Suppressor macrophage treated with lipopolysaccharide for 4 hours (primary cell): ENCODE results near the gene MIGA2.

Experiments used
- DNase-seq: peaks from one replicate; pipeline ENCODE4 v3.0.0-alpha.2; 2020

The MIGA2 gene

GRCh38 chr9:129038109-129038852 is 1.9 kb downstream of the MIGA2 start:
- no peak for DNase-seq

- DNase-seq: no peak
Observed at GRCh38 chr9:129040113-129040643, 3.8 kb downstream of the MIGA2 start.

DNA sequence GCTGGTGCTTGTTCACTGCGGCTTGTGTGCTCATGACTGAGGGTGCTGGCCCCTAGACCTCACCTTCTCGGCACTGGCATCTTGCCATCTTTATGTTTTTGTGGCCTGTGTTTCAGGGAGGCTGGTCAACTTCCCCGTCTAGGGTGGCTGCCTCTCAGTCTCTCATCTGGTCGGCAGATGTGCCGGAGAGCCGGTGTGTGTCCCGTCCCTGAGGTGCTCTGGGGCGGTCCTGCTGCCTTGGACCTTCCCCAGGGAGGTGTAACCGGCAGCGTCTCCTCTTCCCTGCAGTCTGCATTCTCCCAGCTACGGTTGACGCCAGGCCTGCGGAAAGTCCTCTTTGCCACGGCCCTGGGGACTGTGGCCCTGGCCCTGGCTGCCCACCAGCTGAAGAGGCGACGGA is 5.6 kb downstream of the MIGA2 start:
- DNase-seq: no peak

GRCh38 chr9:129052592-129052991 is 16.2 kb downstream of the MIGA2 start:
- no peak for DNase-seq

- DNase-seq: no peak
Observed at GRCh38 chr9:129053020-129053419, 16.6 kb downstream of the MIGA2 start.

- DNase-seq: no peak
Observed at GRCh38 chr9:129054163-129054851, 17.9 kb downstream of the MIGA2 start.

- DNase-seq: peak; percentile 75
Observed at GRCh38 chr9:129058965-129059795, 22.8 kb downstream of the MIGA2 start.

DNA sequence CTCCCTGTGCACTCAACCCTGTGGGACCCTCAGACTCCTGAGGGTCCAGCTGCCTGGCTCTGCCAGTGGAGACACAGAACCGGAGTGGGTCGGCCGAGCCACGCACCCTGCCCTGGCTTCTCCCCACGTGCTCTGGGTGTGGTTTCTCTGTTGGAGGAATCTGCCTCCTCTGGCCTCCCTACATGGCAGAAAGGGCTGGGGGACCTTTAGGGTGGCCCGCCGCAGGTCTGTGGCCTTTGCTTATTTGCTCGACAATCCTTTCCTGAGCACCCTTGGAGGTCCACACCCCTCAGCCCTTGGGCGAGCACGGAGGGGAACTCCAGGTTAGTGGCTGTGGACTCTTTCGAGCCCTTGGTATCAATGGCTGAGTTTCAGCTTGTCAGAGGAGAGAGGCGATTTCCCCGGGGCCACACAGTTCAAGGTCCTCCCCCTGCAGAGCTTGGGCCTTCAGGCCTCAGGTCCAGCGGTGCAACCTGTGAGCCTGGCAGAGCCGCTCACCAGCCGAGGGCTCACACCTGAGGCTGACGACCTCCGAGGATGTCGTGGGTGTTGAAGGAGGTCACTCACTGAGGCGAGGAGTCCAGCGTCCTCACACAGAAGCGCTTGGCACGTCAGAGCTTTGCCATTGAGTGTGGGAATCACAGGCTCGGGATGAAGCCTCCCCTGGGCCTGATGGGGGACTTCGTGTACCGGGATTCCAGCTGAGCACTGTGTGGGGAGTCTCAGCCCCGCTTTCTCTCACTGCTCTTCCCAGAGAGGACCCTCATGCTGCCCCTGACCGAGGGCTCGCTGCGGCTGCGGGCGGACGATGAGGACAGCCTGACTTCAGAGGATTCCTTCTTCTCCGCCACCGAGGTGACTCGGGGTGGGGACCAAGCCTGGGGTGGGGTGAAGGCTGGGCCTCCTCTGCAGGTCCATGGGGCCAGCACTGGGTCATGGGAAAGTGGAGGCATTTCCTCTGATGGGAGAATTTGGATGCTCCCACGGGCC is 23.7 kb downstream of the MIGA2 start:
- DNase-seq: no peak

GRCh38 chr9:129060991-129061390 is 24.6 kb downstream of the MIGA2 start:
- DNase-seq: no peak

- no peak for DNase-seq
Observed at GRCh38 chr9:129063061-129063460, 26.6 kb downstream of the MIGA2 start.

GRCh38 chr9:129064499-129064908 is 28.1 kb downstream of the MIGA2 start:
- no peak for DNase-seq

- DNase-seq: no peak
Observed at GRCh38 chr9:129068110-129068509, 31.7 kb downstream of the MIGA2 start.

GRCh38 chr9:129068990-129069861 is 32.8 kb downstream of the MIGA2 start:
- DNase-seq: peak; percentile 82

GRCh38 chr9:129069862-129070641 is 33.6 kb downstream of the MIGA2 start:
- no peak for DNase-seq

DNA sequence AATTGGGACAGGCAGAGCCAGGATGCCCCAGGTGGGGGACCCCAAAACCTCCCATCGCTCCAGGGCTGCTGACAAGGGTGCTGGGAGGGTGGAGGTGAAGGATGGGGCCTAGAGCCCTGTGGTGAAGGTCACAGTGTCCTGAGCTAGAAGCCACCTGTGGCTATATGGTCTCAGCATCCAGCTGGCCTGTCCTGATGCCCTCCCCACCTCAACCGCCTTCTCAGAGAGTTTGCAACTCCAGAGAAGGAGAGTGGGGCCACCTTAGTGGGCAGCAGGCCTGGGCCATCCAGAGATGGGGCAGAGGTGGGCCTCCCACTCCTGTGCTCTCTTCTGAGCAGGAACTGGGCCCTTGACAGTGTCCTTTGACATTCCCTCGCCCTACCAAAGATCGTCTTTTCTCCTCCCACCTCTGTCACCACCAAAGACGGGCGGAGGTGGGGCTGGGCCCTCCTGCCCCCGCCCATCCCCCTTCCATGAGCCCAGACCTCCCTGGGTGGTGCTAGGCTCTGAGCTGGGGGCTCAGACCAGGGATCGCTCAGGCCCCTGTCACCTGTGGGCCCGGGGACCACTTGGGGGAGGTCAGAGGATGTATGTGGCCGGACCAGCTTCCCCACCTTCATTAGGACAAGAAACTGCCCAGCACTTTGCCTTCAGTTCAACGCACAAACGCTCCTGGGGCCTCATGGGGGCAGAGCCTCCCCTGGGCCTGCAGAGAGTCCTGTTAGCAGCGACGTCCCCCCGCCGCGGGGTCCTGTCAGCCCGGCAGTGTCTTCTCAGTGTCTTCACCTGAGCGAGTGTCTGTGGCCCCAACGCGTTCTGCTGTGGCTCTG is 34.5 kb downstream of the MIGA2 start:
- no peak for DNase-seq

- DNase-seq: no peak
Observed at GRCh38 chr9:129071526-129072126, 35.2 kb downstream of the MIGA2 start.

- no peak for DNase-seq
Observed at GRCh38 chr9:129072171-129072570, 35.7 kb downstream of the MIGA2 start.

DNA sequence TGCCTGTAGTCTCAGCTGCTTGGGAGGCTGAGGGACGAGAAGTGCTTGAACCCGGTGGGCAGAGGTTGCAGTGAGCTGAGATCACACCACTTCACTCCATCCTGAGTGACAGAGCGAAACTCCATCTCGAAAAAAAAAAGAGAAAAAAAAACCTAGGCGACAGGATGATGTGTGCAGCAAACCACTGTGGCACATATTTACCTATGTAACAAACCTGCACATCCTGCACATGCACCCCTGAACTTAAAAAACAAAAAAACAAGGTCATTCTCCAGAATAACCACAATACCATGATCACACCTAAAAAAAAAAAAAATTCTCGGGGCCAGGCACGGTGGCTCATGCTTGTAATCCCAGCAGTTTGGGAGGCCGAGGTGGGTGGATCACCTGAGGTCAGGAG is 37.0 kb downstream of the MIGA2 start:
- DNase-seq: no peak

DNA sequence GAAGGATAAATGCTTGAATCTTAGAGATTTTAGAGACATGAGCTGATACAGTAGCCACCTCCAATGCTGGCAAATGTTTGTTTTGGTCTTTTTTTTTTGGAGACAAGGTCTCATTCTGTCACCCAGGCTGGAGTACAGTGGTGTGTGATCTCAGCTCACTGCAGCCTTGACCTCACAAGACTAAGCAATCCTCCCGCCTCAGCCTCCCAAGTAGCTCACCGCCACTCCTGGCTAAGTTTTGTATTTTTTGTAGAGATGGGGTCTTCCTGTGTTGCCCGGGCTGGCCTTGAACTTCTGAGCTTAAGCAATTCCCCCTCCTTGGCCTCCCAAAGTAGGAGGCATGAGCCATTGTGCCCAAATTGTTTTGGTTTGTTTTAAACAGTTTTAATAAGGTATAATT is 37.7 kb downstream of the MIGA2 start:
- no peak for DNase-seq
